Pons (tissue), 1 donor: Measurements from ENCODE around the gene HECTD1.
A peak's percentile ranks its signal among the peaks of the same experiment; 100 is the strongest.
"Not testable (repeated sequence)": the region's sequence is repeated elsewhere in the genome, so short reads cannot be mapped to it uniquely, and the experiment has no call there.

ENCODE experiments used
- DNase-seq: peaks from one replicate; pipeline ENCODE4 v3.0.0-alpha.2; 2016; ENCODE audit warnings: low spot score

The HECTD1 gene

GRCh38 chr14:31228533-31228932 lies 20.9 kb upstream of the HECTD1 start:
- no peak for DNase-seq

- DNase-seq: no peak
Observed at GRCh38 chr14:31224808-31225207, 17.2 kb upstream of the HECTD1 start.

DNA sequence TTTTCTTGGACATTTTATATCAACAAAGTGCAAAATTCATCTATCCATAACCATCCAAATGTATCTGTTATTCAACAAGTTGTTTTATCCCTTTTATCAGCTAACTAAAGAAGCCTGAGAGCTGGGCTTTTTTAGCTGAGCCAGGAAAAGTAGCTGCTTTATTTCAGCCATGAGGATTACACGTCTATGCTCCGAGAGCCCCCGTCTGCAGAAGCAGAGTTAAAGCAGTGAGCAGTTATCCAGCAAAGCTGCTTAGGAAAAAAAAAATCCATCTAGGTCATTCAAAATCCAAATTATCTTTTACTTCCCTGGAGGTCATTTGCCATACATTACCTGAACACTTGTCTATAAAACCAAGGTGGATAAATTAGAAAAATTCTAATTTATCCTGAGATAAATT lies 15.7 kb upstream of the HECTD1 start:
- DNase-seq: no peak

GRCh38 chr14:31222834-31223233 lies 15.2 kb upstream of the HECTD1 start:
- no peak for DNase-seq

DNA sequence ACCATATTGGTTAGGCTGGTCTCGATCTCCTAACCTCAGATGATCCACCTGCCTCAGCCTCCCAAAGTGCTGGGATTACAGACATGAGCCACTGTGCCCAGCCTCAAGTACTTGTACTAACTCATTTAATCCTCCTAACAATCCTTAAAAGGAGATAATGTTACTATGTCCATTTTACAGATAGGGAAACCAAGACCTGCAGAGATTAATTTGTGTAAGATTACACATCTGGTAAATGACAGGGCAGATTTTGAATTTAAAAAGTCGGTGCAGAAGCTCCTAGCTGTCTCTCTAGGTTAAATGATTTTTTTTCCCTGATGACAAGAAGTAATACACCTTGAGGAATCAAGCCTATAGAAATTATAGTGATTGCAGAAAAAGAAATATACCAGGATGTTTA lies 13.7 kb upstream of the HECTD1 start:
- DNase-seq: no peak

DNA sequence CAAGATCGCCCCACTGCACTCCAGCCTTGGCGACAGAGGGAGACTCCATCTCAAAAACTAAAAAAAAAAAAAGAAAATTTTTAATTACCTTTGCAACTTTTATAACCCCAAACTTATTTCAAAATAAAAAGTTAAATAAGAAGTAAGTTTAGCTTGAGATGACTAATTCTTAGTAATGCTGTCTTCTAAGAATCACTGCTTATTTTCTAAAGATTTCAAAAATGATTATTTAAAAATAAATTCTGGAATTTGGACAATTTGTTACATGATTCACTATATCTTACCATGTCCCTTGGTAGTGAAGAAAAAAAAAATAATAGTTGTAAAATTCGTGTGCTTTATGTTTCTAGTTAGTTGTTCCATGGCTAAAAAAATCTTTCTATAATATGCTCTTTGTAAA lies 11.6 kb upstream of the HECTD1 start:
- DNase-seq: no peak

- no peak for DNase-seq
Observed at GRCh38 chr14:31216359-31216758, 8.8 kb upstream of the HECTD1 start.

DNA sequence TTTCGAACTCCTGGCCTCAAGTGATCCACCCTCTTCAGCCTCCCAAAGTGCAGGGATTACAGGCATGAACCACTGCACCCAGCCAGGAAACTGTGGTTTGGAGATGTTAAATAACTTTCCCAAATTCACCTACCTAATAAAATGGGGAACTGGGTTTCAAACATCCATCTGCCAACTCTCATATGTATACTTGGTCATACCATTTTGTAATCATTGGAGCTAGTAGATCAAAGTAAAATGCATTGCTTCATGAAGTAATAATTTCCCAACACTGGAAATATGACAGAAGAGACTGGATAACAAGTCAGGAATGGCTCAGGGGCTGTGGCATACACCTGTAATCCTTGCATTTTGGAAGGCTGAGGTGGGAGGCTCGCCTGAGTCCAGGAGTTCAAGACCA lies 5.3 kb upstream of the HECTD1 start:
- DNase-seq: no peak

DNA sequence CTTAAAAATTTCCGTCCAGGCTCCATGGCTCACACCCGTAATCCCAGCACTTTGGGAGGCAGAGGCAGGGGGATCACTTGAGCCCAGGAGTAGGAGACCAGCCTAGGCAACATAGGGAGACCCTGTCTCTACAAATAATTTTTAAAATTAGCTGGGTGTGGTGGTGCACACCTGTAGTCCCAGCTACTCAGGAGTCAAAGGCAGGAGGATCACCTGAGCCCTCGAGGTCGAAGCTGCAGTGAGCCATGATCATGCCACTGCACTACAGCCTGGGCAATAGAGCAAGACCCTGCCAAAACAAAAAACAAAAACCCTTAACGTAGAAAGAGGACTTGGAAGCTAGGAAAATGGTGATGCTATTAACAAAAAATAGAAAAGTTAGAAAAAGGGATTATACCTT lies 2.0 kb upstream of the HECTD1 start:
- no peak for DNase-seq

GRCh38 chr14:31208546-31209424 lies 1.2 kb upstream of the HECTD1 start:
- DNase-seq: no peak

GRCh38 chr14:31207287-31207754 lies 272 bp downstream of the HECTD1 start:
- peak; percentile 84 for DNase-seq

DNA sequence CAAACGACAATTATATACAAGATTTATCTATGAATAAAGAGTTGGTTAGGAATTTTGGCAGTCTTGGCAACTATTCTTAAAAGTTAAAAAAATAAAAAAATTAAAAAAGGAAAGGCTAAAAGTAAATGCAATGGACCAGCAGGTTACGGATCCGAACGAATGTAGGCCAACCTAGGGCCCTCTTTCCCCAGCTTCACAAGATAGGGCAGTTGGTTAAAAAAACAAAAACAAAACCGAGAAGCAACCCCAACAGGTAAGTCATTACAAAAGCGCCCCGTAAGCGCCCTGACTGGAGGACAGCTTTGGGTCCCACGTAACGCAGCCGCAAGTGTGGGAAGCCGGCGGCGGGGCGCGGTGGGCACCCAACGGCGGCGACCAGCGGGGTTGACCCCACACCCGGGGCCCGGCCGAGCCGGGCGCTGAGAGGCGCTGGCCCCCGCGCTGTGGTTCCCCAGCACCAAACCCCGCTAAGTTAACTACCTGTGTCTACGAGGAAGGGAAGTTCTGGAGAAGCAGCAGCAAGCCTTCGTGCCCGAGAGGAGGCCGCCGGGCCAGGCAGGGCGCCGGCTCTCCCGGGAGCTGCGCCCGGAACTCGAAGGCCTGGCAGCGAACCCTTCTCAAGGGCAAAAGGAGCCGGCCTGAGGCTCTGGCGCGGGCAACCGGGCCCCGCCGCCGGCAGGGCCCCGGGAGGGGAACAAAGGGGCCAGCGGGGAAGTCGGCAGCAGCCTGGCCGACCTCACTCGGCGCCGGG lies 882 bp downstream of the HECTD1 start:
- peak; percentile 19 for DNase-seq

DNA sequence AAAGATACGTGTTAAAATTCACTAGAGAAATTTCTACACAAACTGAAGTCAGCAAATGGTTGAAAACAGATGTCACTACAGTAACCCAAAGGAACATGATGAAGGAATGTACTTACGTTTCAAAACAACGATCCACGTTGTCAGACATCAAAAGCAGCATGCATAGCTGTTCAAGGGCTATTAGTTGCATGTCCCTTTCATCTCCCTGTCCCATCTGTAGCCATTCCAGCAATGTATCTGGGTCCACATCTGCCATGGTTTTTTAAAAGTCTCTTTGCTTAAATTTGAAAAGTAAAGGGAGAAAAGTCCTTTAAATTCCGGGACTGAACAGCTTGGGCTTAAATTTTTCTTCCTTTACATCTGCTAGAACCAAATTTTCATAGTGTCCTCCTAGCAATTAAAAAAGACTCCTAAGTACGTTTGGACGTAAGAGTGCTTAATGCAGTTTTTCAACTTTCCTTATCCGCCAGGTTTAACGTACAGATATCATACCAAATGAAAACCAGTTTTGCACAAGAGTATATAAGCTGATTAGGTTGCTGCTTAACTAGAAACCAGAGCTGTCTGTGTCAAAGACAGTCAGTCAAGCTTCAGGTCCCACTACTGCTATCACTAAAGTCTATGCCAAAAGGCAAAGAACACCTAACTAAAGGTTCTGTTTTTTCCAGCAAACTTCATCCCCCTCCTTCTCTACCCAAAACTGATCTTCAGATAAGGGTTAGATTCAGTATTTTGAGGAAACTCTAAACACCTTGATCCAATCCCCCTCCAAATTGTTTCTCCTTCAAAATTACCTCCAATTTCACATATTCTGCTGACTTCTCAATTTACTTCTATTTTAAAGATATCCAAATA lies 1.7 kb downstream of the HECTD1 start:
- DNase-seq: peak; percentile 25

GRCh38 chr14:31204593-31205534 lies 2.7 kb downstream of the HECTD1 start:
- no peak for DNase-seq

GRCh38 chr14:31203899-31204592 lies 3.5 kb downstream of the HECTD1 start:
- DNase-seq: not testable (repeated sequence)

DNA sequence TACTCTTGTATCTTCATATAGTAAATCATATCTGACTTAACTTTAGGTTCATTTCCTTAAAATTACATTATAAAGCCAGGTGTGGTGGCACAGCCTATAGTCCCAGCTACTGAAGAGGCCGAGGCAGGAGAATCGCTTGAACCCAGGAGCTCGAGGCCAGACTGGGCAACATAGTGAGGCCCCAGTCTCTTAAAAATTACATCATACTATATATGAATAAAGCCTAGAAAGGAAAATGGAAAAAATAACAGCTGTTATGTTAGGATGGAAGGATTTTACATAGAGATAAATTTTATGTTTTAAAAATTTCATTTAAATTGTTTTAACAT lies 4.2 kb downstream of the HECTD1 start:
- no peak for DNase-seq

DNA sequence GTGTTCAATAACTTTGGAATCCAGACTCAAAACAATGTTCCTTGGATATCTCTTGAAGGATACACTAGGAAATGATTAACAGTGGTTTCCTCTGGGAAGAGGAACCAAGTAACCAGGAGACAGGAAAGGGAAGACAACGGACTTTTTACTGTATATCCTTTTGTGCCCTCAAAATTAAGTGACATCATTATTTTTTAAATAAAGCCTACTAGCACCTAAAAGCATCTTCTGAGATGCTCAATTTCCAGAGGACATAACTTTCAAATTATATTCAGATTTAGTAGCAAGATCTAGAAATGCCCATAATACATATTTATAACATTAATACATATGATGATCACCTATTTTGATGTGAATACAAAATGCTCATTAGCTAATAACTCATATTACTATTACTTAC lies 6.5 kb downstream of the HECTD1 start:
- no peak for DNase-seq

GRCh38 chr14:31200702-31200990 lies 6.9 kb downstream of the HECTD1 start:
- no peak for DNase-seq

GRCh38 chr14:31197671-31198070 lies 9.9 kb downstream of the HECTD1 start:
- no peak for DNase-seq

DNA sequence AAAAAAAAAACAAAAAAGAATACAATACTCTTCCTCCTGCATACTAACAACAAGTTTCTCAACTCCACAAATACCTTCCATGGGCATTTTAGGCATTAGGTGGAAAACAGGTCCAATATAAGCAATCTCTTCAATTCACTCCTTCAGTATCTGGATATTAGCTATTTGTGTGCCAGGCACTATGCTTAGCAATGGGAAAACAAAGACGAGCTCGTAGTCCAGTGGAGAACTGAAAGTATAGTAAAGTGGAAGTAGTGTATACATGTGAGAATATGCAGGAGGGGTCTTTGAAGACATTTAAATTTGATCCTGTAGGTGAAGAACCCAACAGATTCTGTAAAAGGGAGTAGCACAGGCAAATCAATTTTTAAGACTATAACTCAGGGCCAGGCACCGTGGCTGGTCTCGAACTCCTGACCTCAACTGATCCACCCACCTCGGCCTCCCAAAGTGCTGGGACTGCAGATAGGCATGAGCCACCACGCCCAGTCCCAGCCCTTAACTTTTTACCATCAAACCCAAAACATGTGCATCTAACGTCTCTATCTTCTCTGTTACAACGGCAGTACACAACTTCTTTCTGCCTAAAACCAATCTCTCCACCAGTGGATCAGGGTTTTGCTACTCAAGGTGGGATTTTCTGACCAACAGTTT lies 10.6 kb downstream of the HECTD1 start:
- no peak for DNase-seq
